ENCODE data around the gene CACNA1I.

- TF ChIP-seq ZBTB7A (IDR thresholded peaks at IDR 0.05; ENCODE audit: low read depth) (no peak), CEBPB (IDR thresholded peaks at IDR 0.05) (no peak), TAF1 (IDR thresholded peaks at IDR 0.05; ENCODE audit: low read depth) (no peak), FOXM1 (IDR thresholded peaks at IDR 0.05; ENCODE audit: borderline replicate concordance, low read depth) (no peak), RAD21 (IDR thresholded peaks at IDR 0.05; ENCODE audit: low read depth) (no peak), MAX (IDR thresholded peaks at IDR 0.05) (no peak), EP300 (IDR thresholded peaks at IDR 0.05; ENCODE audit: borderline replicate concordance) (no peak), TCF12 (IDR thresholded peaks at IDR 0.05; ENCODE audit: low read depth) (no peak), CREB1 (IDR thresholded peaks at IDR 0.05; ENCODE audit: low read depth) (no peak), YY1 (IDR thresholded peaks at IDR 0.05; ENCODE audit: low read depth) (no peak), NFIC (IDR thresholded peaks at IDR 0.05) (no peak), REST (IDR thresholded peaks at IDR 0.05; ENCODE audit: low read depth) (no peak), TEAD4 (IDR thresholded peaks at IDR 0.05) (no peak), EGR1 (IDR thresholded peaks at IDR 0.05) (no peak)
Observed at GRCh38 chr22:39722032-39722325, 151.4 kb downstream of the CACNA1I start.

Measured in Ishikawa (cell line).